Activated CD8-positive, alpha-beta memory T cell treated with anti-CD3 and anti-CD28 coated beads, Interleukin-2, amount 50 U/mL, for 1 hour (primary cell): ENCODE results near the gene SLC2A6.
"Not testable (repeated sequence)": the region's sequence is repeated elsewhere in the genome, so short reads cannot be mapped to it uniquely, and the experiment has no call there.

ENCODE experiments used
- DNase-seq: peaks from one replicate; pipeline ENCODE4 v3.0.0-alpha.2; 2020; ENCODE audit errors: extremely low read depth

Gene SLC2A6

DNA sequence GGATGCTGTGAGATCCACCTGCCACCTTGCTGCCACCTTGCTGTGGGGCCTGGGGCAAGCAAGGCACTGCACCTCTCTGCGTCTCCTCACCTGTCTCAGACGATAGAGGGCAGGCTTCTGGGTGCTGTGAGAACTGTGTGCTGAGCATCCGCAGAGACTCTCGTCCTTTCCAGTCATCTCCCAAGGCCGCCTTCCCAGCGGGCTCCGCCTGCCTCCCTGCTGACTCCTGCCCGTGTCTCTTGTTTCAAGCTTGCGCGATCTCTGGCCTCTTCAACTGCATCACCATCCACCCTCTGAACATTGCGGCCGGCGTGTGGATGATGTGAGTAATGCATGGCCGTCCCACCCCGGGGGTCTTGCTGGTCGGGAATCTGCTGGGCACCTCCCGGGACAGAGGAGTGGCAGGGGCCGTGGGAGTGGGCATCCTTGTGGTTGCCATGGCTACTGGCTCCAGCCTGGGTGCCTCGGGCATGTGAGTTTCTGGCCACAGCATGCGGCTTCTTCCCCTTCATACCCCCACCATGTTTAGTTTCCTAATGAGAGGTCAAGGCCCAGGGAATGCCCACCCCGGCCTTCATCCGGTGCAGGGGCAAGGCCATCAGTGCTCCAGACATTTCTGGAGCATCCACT lies 15.6 kb downstream of the SLC2A6 start:
- DNase-seq = no peak

DNA sequence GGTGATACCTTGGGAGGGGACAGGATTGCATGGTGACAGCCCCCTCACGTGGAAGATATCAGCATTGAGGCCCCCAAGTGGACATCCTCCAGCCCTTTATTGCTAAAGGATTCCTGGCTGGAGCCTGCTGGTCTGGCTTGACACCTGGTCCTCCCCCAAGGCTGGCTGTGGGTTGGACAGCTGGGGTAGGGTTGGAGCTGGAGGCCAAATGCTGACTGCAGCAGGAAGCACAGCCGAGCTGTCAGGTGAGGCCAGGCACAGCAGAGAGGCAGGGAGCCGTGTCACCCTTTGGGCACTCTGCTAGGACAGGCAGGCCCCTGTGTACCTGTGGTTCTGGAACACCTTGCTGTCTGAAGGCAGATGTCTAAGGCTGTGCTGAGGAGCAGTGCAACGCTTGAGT lies 16.9 kb downstream of the SLC2A6 start:
- DNase-seq = no peak

DNA sequence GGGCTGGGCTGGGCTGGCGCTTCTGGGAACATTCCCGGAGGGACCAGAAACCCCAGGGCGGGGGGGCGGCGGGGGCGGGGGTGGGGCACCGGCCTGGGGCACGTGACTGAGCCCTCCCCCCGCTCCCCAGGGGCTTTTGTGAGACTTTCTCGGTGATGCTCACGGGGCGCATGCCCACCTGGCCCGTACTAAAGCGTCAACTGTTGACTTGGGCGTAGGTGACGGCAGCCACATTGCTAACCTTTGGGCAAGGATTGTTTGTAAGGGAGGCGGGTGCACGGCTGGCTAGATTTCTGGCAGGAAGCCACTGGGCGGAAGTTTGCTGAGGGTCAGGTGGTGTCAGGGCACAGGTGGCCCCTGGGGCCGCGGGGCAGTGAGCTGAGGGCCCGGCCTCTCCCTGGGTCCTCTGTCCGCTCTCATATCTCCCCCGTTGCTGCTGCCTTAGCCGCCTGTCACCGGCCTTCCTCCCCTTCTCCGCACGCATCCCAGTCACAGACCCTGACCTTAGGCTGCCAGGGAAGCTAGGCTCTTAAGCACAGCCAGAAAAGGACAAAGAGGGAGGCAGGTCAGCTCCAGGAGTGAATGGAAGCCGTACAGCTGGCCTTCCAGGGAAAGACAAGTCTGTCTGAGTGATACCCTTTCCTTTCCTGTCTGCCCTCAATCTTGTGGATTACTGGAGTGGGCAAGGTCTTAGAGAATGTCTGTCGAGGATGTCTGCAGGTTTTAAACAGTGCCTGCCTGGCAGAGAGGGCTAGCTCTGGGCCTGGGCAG lies 18.3 kb downstream of the SLC2A6 start:
- peak; percentile 26 for DNase-seq

DNA sequence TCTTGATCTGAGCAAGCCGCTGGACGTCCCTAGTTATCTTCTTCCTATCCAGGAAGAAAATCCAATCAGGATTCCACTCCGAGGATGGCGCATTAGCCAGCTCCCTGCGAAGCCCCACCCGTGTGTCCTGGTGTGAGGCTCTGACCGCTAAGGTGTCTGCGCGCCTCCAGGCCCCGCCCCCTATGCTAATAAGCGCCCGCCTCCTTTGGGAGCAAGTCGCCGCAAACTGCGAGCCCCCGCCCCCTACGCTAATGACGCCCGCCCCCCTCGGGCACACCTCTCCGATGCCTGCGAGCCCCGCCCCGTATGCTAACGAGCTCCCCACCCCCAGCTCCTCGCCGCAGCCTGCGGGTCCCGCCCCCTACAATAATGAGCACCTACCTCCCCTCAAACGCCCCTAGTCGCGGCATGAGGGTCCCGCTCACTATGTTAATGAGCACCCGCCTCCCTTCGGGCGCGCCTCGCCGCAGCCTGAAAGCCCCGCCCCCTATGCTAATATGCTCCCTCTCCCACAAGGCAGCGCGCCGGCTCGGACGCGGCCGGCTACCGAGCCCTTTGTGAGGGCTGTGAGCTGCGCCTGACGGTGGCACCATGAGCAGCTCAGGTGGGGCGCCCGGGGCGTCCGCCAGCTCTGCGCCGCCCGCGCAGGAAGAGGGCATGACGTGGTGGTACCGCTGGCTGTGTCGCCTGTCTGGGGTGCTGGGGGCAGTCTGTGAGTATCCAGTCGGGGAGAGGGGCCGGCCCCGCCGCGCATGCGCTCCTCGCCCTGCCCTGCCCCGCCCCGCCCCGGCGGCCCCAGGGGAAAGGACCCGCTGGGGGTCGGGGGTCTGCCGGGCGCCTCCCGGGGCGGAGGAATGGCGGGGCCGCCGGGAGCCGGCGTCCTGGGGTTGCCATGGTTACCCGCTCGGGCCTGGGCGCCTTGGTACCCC lies 19.2 kb downstream of the SLC2A6 start, which contains the start of gene CACFD1:
Gene CACFD1 (plus strand): TSS at position 503 of the 929 bp plus-strand sequence. CDS start 89 bp downstream, at position 592.
- DNase-seq = peak; percentile 80

- no peak for DNase-seq
These were observed 20.1 kb downstream of the SLC2A6 start for GRCh38 chr9:133458643-133459312.

DNA sequence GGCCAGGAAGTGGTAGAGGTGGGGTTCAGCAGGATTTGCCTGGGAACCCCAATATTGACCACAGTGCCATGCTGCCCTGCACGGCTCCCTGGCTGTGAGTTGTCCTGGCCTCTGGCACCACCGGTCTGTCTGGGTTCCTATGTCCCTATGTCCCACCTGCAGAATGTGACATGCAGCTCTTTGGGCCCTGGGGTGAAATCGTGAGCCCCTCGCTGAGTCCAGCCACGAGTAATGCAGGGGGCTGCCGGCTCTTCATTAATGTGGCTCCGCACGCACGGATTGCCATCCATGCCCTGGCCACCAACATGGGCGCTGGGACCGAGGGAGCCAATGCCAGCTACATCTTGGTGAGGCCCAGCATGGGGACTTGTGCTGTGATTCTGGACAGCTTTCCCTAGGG lies 21.2 kb downstream of the SLC2A6 start:
- DNase-seq = no peak

DNA sequence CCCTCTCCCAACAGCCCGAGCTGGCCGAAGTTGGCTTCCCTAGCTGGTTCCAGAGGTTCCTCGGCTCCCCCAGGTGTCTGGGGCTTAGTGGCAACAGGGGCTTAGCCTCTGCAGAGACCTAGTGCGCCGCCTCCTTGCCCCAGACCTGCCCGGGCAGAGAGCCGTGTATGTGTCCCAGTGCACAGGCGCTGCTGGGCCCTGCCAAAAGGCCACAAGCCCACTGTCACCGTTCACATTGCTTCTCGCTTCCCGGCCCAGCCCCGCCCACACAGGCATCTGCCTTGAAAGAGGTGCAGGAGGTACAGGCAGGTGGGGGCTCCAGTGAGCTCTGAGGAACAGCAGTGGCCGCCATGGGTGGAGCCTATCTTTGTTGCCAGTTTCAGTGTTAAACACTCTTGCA lies 21.7 kb downstream of the SLC2A6 start:
- no peak for DNase-seq

GRCh38 chr9:133456409-133456808 lies 22.5 kb downstream of the SLC2A6 start:
- DNase-seq = no peak

- DNase-seq = no peak
These were observed 23.0 kb downstream of the SLC2A6 start for GRCh38 chr9:133455936-133456335.

- no peak for DNase-seq
These were observed 23.8 kb downstream of the SLC2A6 start for GRCh38 chr9:133454943-133455673.

GRCh38 chr9:133454325-133454724 lies 24.6 kb downstream of the SLC2A6 start:
- no peak for DNase-seq

GRCh38 chr9:133453651-133454050 lies 25.2 kb downstream of the SLC2A6 start:
- DNase-seq = no peak

GRCh38 chr9:133452562-133452961 lies 26.3 kb downstream of the SLC2A6 start:
- no peak for DNase-seq

DNA sequence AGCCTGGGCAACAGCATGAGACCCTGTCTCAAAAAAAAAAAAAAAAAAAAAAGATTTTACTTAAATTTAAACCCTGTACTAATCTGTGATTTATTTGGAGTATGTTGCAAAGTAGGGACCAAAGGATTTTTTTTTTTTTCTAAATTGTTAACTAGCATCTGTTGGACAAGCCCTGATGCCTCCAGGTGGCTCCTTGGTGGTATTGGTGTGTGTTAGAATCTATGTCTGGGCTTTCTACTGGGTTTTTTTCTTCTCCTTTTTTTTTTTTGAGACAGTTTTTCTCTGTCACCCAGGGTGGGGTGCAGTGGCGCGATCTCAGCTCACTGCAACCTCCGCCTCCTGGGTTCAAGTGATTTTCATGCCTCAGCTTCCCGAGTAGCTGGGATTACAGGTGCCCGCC lies 27.0 kb downstream of the SLC2A6 start:
- not testable (repeated sequence) for DNase-seq

GRCh38 chr9:133449760-133450159 lies 29.1 kb downstream of the SLC2A6 start:
- DNase-seq = no peak

GRCh38 chr9:133448487-133448972 lies 30.4 kb downstream of the SLC2A6 start:
- DNase-seq = no peak

- no peak for DNase-seq
These were observed 33.5 kb downstream of the SLC2A6 start for GRCh38 chr9:133445293-133445969.

DNA sequence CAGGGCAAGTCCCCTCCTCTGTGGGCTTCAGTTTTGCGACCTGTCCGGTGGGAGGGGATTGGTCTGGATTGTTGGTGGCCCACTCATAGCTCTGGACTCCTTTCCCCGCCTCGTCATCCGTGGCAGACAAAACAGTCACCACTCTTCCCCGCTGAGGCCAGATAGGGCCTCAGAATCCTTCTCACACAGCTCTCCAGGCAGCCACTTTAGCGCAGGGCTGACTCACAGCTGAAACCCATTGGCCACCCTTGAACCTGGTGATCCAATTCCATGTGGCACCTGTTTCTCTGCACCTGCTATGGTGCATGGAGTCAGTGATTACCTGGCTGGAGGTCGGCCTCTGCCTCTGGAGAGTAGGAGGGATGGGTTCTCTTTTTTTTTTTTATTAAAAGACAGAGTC lies 34.9 kb downstream of the SLC2A6 start:
- DNase-seq = no peak

DNA sequence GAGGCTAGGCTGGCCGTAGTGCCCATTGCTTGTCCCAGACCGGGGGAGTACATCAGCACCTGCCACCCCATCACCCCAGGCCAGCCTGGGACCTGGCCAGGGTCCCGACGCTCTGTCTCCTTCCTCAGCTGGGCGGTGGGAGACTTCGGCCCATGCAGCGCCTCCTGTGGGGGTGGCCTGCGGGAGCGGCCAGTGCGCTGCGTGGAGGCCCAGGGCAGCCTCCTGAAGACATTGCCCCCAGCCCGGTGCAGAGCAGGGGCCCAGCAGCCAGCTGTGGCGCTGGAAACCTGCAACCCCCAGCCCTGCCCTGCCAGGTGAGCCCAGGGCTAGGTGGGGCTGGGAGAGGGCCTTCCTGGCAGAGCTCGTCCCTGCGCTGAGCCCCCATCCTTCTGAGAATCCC lies 35.7 kb downstream of the SLC2A6 start:
- no peak for DNase-seq

DNA sequence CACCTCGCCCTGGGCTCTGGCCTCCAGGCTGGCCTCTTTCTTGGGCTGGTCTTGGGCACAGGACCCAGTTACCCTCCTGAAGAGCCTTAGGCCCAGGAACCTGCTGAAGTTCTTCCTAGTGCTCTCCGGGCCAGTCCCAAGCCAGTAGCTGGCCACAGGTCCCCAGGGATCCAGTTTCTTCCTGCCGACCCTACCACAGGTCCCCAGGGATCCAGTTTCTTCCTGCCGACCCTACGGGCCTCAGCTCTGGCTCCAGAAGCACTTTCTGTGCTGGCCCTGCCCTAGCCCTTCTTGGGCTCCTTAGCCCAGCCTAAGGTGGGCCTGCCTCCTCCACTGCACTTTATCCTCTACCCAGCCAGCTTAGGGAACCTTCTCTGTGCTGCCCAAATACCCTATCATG lies 37.3 kb downstream of the SLC2A6 start:
- DNase-seq = no peak
